Glomerular endothelial cell (primary cell): Measurements from ENCODE around the gene UBE2N. TPM values are rescaled to one million over a fixed set of nuclear protein-coding genes. Genes with fewer than 3 reads are reported as not detected.

ENCODE experiments used
- DNase-seq: peaks from one replicate; pipeline ENCODE4 v3.0.0-alpha.2; 2011; ENCODE audit warnings: low read depth, low spot score; ENCODE audit errors: extremely low read depth
- total RNA-seq: library from RNA; depleted of rRNA; stranded (reverse); fragments of >200 nt; gene quantifications from 2 replicates; pipeline ENCODE4 v1.2.3, GENCODE V29; 2015

Gene UBE2N
- total RNA-seq, 1 donor from 2014 or later, result 91.1 TPM

GRCh38 chr12:93361151-93361919, 80.4 kb downstream of the UBE2N start:
- DNase-seq, result no peak

- DNase-seq, result no peak
Measured at GRCh38 chr12:93360688-93361087, 81.1 kb downstream of the UBE2N start.

- no peak for DNase-seq
Measured at GRCh38 chr12:93358821-93359220, 82.9 kb downstream of the UBE2N start.

GRCh38 chr12:93358058-93358457, 83.7 kb downstream of the UBE2N start:
- no peak for DNase-seq

- DNase-seq, result no peak
Measured at GRCh38 chr12:93356214-93356613, 85.5 kb downstream of the UBE2N start.

Other genes starting within 250 kb of the UBE2N start
- gene NUDT4, start 64.0 kb downstream of the UBE2N start, total RNA-seq, result 86.9 and 181 TPM in 2 replicates
- 48.9 and 60.5 TPM in 2 replicates for gene MRPL42, start 25.6 kb upstream of the UBE2N start, total RNA-seq
- gene SOCS2, start 130.7 kb upstream of the UBE2N start, total RNA-seq, result 45.4 and 58.6 TPM in 2 replicates
- 17.3 and 21.1 TPM in 2 replicates for gene CRADD, start 235.4 kb upstream of the UBE2N start, total RNA-seq